ENCODE measurements around the gene DNAJC25.

DNAJC25 gene

GRCh38 chr9:111627260-111627963 is 3.7 kb upstream of the DNAJC25 start:
- peaks cover 11% of the 10 kb centered on the region in 2 donors for H3K4me1 ChIP-seq (ENCODE audit: control insufficient read depth in 2 of 2, insufficient read depth in 2 of 2, low read length in 2 of 2)
- H3K36me3 ChIP-seq (ENCODE audit: control insufficient read depth in 2 of 2, insufficient read depth in 2 of 2, low read length in 2 of 2) = no peaks in the 10 kb centered on the region
- no peaks in the 10 kb centered on the region for H3K9me3 ChIP-seq (ENCODE audit: control insufficient read depth in 2 of 2, low read length in 2 of 2)
- no peak overlapping the region for H3K4me3 ChIP-seq (ENCODE audit: low read length in 2 of 2)
- H3K27me3 ChIP-seq (ENCODE audit: control insufficient read depth in 2 of 2, insufficient read depth in 2 of 2, low read length in 2 of 2) = no peaks in the 10 kb centered on the region
- no peak overlapping the region for H3K27ac ChIP-seq (ENCODE audit: low read depth in 2 of 2, low read length in 2 of 2)
- H3K9ac ChIP-seq (ENCODE audit: low read depth in 1 of 2, low read length in 2 of 2) = no peak overlapping the region

- Histone ChIP-seq H3K27me3 (ENCODE audit: control insufficient read depth in 2 of 2, insufficient read depth in 2 of 2, low read length in 2 of 2) (no peaks in the 10 kb centered on the region), H3K36me3 (ENCODE audit: control insufficient read depth in 2 of 2, insufficient read depth in 2 of 2, low read length in 2 of 2) (no peaks in the 10 kb centered on the region), H3K4me1 (ENCODE audit: control insufficient read depth in 2 of 2, insufficient read depth in 2 of 2, low read length in 2 of 2) (peaks cover 17 to 19% of the 10 kb centered on the region in 2 donors), H3K27ac (ENCODE audit: low read depth in 2 of 2, low read length in 2 of 2) (no peak overlapping the region), H3K9ac (ENCODE audit: low read depth in 1 of 2, low read length in 2 of 2) (no peak overlapping the region), H3K4me3 (ENCODE audit: low read length in 2 of 2) (no peak overlapping the region), H3K9me3 (ENCODE audit: control insufficient read depth in 2 of 2, low read length in 2 of 2) (no peaks in the 10 kb centered on the region)
Measured at GRCh38 chr9:111628411-111628810, 2.7 kb upstream of the DNAJC25 start.

GRCh38 chr9:111630182-111630963 is 761 bp upstream of the DNAJC25 start:
- no peaks in the 10 kb centered on the region for H3K27me3 ChIP-seq (ENCODE audit: control insufficient read depth in 2 of 2, insufficient read depth in 2 of 2, low read length in 2 of 2)
- peak overlapping the region; percentile 85 to 92 for H3K4me3 ChIP-seq (ENCODE audit: low read length in 2 of 2)
- peak overlapping the region; percentile 44 to 63 for H3K9ac ChIP-seq (ENCODE audit: low read depth in 1 of 2, low read length in 2 of 2)
- no peaks in the 10 kb centered on the region for H3K9me3 ChIP-seq (ENCODE audit: control insufficient read depth in 2 of 2, low read length in 2 of 2)
- H3K36me3 ChIP-seq (ENCODE audit: control insufficient read depth in 2 of 2, insufficient read depth in 2 of 2, low read length in 2 of 2) = no peaks in the 10 kb centered on the region
- peak overlapping the region in 1 of 2 donors; percentile 53 for H3K27ac ChIP-seq (ENCODE audit: low read depth in 2 of 2, low read length in 2 of 2)
- H3K4me1 ChIP-seq (ENCODE audit: control insufficient read depth in 2 of 2, insufficient read depth in 2 of 2, low read length in 2 of 2) = peaks cover 20 to 21% of the 10 kb centered on the region in 2 donors

GRCh38 chr9:111630964-111631213 is 245 bp upstream of the DNAJC25 start:
- peak overlapping the region; percentile 85 to 92 for H3K4me3 ChIP-seq (ENCODE audit: low read length in 2 of 2)
- H3K9ac ChIP-seq (ENCODE audit: low read depth in 1 of 2, low read length in 2 of 2) = peak overlapping the region; percentile 44 to 63
- peaks cover 20 to 21% of the 10 kb centered on the region in 2 donors for H3K4me1 ChIP-seq (ENCODE audit: control insufficient read depth in 2 of 2, insufficient read depth in 2 of 2, low read length in 2 of 2)
- H3K27me3 ChIP-seq (ENCODE audit: control insufficient read depth in 2 of 2, insufficient read depth in 2 of 2, low read length in 2 of 2) = no peaks in the 10 kb centered on the region
- no peaks in the 10 kb centered on the region for H3K9me3 ChIP-seq (ENCODE audit: control insufficient read depth in 2 of 2, low read length in 2 of 2)
- peak overlapping the region; percentile 53 to 86 for H3K27ac ChIP-seq (ENCODE audit: low read depth in 2 of 2, low read length in 2 of 2)
- no peaks in the 10 kb centered on the region for H3K36me3 ChIP-seq (ENCODE audit: control insufficient read depth in 2 of 2, insufficient read depth in 2 of 2, low read length in 2 of 2)

GRCh38 chr9:111632060-111632459 is 926 bp downstream of the DNAJC25 start:
- peak overlapping the region; percentile 86 to 90 for H3K27ac ChIP-seq (ENCODE audit: low read depth in 2 of 2, low read length in 2 of 2)

GRCh38 chr9:111632695-111633388 is 1.7 kb downstream of the DNAJC25 start:
- Histone ChIP-seq H3K27ac (ENCODE audit: low read depth in 2 of 2, low read length in 2 of 2) (peak overlapping the region in 1 of 2 donors; percentile 90), H3K9ac (ENCODE audit: low read depth in 1 of 2, low read length in 2 of 2) (peak overlapping the region in 1 of 2 donors; percentile 5), H3K4me3 (ENCODE audit: low read length in 2 of 2) (peak overlapping the region; percentile 85 to 92), H3K27me3 (ENCODE audit: control insufficient read depth in 2 of 2, insufficient read depth in 2 of 2, low read length in 2 of 2) (no peaks in the 10 kb centered on the region), H3K36me3 (ENCODE audit: control insufficient read depth in 2 of 2, insufficient read depth in 2 of 2, low read length in 2 of 2) (no peaks in the 10 kb centered on the region), H3K9me3 (ENCODE audit: control insufficient read depth in 2 of 2, low read length in 2 of 2) (no peaks in the 10 kb centered on the region), H3K4me1 (ENCODE audit: control insufficient read depth in 2 of 2, insufficient read depth in 2 of 2, low read length in 2 of 2) (peaks cover 20 to 21% of the 10 kb centered on the region in 2 donors)

More at GRCh38 chr9:111632060-111632459, 926 bp downstream of the DNAJC25 start:
- Histone ChIP-seq H3K9ac (ENCODE audit: low read depth in 1 of 2, low read length in 2 of 2) (peak overlapping the region; percentile 82 to 90), H3K4me1 (ENCODE audit: control insufficient read depth in 2 of 2, insufficient read depth in 2 of 2, low read length in 2 of 2) (peaks cover 21 to 22% of the 10 kb centered on the region in 2 donors), H3K9me3 (ENCODE audit: control insufficient read depth in 2 of 2, low read length in 2 of 2) (no peaks in the 10 kb centered on the region), H3K27me3 (ENCODE audit: control insufficient read depth in 2 of 2, insufficient read depth in 2 of 2, low read length in 2 of 2) (no peaks in the 10 kb centered on the region), H3K36me3 (ENCODE audit: control insufficient read depth in 2 of 2, insufficient read depth in 2 of 2, low read length in 2 of 2) (no peaks in the 10 kb centered on the region), H3K4me3 (ENCODE audit: low read length in 2 of 2) (peak overlapping the region; percentile 85 to 92)

GRCh38 chr9:111633389-111633736 is 2.2 kb downstream of the DNAJC25 start:
- H3K4me3 ChIP-seq (ENCODE audit: low read length in 2 of 2) = no peak overlapping the region
- H3K9ac ChIP-seq (ENCODE audit: low read depth in 1 of 2, low read length in 2 of 2) = no peak overlapping the region
- H3K36me3 ChIP-seq (ENCODE audit: control insufficient read depth in 2 of 2, insufficient read depth in 2 of 2, low read length in 2 of 2) = no peaks in the 10 kb centered on the region
- H3K4me1 ChIP-seq (ENCODE audit: control insufficient read depth in 2 of 2, insufficient read depth in 2 of 2, low read length in 2 of 2) = peaks cover 20 to 21% of the 10 kb centered on the region in 2 donors
- no peaks in the 10 kb centered on the region for H3K9me3 ChIP-seq (ENCODE audit: control insufficient read depth in 2 of 2, low read length in 2 of 2)
- no peak overlapping the region for H3K27ac ChIP-seq (ENCODE audit: low read depth in 2 of 2, low read length in 2 of 2)
- no peaks in the 10 kb centered on the region for H3K27me3 ChIP-seq (ENCODE audit: control insufficient read depth in 2 of 2, insufficient read depth in 2 of 2, low read length in 2 of 2)

- H3K4me1 ChIP-seq (ENCODE audit: control insufficient read depth in 2 of 2, insufficient read depth in 2 of 2, low read length in 2 of 2) = peaks cover 20 to 21% of the 10 kb centered on the region in 2 donors
- no peak overlapping the region for H3K4me3 ChIP-seq (ENCODE audit: low read length in 2 of 2)
Measured at GRCh38 chr9:111634860-111635259, 3.7 kb downstream of the DNAJC25 start.

GRCh38 chr9:111637421-111637950 is 6.4 kb downstream of the DNAJC25 start:
- no peak overlapping the region for H3K4me3 ChIP-seq (ENCODE audit: low read length in 2 of 2)
- H3K9me3 ChIP-seq (ENCODE audit: control insufficient read depth in 2 of 2, low read length in 2 of 2) = no peaks in the 10 kb centered on the region
- no peaks in the 10 kb centered on the region for H3K36me3 ChIP-seq (ENCODE audit: control insufficient read depth in 2 of 2, insufficient read depth in 2 of 2, low read length in 2 of 2)
- no peak overlapping the region for H3K27ac ChIP-seq (ENCODE audit: low read depth in 2 of 2, low read length in 2 of 2)
- H3K4me1 ChIP-seq (ENCODE audit: control insufficient read depth in 2 of 2, insufficient read depth in 2 of 2, low read length in 2 of 2) = peaks cover 9 to 10% of the 10 kb centered on the region in 2 donors
- H3K27me3 ChIP-seq (ENCODE audit: control insufficient read depth in 2 of 2, insufficient read depth in 2 of 2, low read length in 2 of 2) = no peaks in the 10 kb centered on the region
- H3K9ac ChIP-seq (ENCODE audit: low read depth in 1 of 2, low read length in 2 of 2) = no peak overlapping the region

More at GRCh38 chr9:111634860-111635259, 3.7 kb downstream of the DNAJC25 start:
- H3K27me3 ChIP-seq (ENCODE audit: control insufficient read depth in 2 of 2, insufficient read depth in 2 of 2, low read length in 2 of 2) = no peaks in the 10 kb centered on the region
- no peak overlapping the region for H3K27ac ChIP-seq (ENCODE audit: low read depth in 2 of 2, low read length in 2 of 2)
- no peak overlapping the region for H3K9ac ChIP-seq (ENCODE audit: low read depth in 1 of 2, low read length in 2 of 2)
- H3K36me3 ChIP-seq (ENCODE audit: control insufficient read depth in 2 of 2, insufficient read depth in 2 of 2, low read length in 2 of 2) = no peaks in the 10 kb centered on the region
- no peaks in the 10 kb centered on the region for H3K9me3 ChIP-seq (ENCODE audit: control insufficient read depth in 2 of 2, low read length in 2 of 2)

Measured in mucosa of rectum (tissue), 2 donors.